OCI-M2 (cell line): ENCODE measurements around the gene PKD2.
"Not testable (repeated sequence)": the region's sequence is repeated elsewhere in the genome, so short reads cannot be mapped to it uniquely, and the experiment has no call there.

ENCODE experiments used
- DNase-seq: peaks from one replicate; lab custom pipeline; 2025; ENCODE audit not compliant: unreplicated experiment; lab: John Stamatoyannopoulos, UW

The PKD2 gene

DNA sequence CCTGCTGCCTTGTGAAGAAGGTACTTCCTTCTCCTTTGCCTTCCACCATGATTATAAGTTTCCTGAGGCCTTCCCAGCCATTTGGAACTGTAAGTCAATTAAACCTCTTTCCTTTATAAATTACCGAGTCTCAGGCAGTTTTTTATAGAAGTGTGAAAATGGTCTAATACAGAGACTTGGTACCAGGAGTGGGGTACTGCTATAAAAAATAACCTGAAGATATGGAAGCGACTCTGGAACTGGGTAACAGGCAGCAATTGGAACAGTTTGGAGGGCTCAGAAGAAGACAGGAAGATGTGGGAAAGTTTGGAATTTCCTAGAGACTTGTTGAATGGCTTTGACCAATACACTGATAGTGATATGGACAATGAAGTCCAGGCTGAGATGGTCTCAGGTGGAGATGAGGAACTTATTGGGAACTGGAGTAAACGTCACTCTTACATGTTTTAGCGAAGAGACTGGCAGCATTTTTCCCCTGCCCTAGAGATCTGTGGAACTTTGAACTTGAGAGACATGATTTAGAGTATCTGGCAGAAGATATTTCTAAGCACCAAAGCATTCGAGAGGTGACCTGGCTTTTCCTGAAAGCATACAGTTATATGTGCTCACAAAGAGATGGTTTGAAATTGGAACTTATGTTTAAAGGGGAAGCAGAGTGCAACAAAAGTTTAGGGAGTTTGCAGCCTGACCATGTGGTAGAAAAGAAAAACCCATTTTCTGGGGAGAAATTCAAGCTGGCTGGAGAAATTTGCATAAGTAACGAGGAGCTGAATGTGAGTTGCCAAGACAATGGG, 18.6 kb downstream of the PKD2 start:
- not testable (repeated sequence) for DNase-seq

DNA sequence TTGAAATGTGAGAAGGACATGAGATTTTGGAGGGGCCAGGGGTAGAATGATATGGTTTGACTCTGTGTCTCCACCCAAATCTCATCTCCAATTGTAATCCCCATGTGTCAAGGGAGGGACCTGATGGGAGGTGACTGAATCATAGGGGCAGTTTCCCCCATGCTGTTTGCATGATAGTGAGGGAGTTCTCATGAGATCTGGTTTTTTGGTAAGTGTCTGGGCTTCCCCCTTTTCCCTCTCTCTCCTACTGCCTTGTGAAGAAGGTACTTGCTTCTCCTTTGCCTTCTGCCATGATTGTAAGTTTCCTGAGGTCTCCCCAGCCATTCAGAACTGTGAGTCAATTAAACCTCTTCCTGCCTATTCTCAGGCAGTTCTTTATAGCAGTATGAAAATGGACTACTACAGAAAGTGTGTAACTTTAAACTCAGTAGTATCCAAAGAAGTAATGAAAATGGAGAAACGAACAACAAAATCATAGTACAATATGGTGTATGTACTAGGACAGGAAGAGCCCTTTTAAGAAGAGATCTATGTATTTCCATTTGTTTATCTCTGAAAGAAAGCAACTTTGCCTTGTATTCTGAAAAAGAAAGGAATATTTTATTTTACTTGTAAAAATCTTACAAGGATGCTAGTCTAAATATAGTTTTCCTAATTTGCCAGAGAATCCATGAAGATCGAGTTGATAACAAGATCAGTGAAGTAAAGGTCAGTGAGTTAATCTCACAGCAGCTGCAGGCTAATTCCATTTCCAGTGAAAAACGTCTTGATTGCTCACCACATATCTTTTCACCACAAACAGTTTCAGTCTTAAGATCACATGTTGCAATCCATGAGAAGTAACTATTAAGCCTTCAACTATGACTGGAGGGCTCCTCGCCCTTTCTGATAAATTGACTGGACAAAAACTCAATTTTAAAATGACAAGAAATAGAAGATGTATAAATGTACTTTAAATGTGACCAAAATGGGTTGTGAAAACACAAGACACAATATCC, 20.5 kb downstream of the PKD2 start:
- DNase-seq, result no peak

DNA sequence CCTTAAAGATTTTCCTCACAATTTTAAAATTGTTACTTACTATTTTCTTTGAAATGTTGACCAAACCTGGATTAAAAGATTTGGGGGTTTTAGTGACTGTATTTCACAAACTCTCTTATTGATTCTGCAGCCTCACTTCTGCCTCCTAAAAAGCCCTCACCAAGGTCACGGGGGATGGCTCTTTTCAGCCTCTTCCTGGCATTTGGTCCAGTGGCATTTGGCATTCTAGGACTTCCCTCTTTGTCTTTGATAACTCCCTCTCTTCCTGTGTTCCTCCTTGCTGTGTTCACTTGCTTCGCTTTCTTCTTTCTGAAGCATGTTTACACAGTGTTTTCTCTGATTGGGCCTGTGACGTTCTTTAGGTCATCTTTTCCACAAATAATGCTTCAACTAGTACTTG, 21.5 kb downstream of the PKD2 start:
- DNase-seq, result no peak

DNA sequence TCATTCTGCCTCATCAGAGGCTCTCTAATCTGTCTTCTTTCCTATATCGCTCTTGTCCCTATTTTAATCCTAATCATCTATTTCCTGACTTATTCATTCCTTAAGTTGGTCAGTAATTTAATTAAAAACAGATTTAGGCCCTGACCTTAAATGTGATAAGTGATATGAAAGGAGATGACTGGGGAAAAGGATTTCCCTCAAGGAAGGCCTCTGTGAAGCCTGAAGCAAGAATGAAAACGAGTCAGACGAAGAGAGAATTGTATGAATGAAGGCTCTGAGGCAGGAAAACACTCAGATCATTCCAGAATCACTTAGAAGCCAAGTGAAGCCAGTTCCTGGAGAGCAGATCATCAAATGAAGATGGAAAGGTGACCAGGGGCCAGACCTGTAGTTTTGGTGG, 22.1 kb downstream of the PKD2 start:
- DNase-seq, result no peak

DNA sequence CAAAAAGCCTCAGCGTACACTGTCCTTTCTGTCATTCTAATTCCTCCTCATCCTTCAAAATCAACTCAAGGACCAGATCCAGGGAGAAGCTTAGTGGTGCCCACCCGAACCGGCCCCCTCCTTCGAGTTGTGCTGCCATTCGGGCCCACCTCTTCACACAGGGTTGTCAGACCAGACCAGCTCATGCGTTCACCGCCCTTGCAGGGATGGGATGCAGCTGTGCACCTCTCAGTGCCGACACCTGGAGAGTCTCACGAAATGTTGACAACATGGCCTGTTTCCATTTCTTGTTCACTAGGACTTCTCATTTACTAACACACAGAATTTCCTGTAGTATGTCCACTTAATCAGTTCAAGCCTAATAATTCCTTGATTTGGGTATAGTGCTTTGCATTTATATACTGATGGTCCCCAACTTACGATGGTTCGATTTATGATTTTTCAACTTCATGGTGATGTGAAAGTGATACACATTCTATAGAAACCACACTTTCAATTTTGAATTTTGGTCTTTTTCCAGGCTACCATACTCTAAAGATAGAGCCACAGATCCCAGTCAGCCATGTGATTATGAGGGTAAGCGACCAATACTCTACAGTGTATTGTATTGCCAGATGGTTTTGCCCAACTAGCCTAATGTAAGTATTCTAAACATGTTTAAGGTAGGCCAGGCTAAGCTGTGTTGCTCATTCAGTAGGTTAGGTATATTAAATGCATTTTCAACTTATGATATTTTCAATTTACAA, 23.3 kb downstream of the PKD2 start:
- DNase-seq, result no peak

DNA sequence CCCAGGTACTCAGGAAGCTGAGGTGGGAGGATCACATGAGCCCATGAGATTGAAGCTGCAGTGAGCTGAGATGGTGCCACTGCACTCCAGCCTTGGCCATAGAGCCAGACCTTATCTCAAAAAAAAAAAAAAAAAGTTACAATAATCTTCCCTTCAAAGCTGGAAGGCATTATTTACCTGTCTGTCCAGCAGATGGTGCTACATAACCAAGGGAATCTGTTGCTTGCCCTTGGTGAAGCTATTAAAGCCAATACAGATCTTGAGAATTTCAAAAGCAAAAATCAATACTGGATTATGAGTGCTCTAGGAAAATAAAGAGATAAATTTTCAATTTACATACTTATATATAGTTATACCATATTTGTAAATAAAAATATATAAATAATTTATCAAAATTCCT, 25.9 kb downstream of the PKD2 start:
- DNase-seq, result no peak

DNA sequence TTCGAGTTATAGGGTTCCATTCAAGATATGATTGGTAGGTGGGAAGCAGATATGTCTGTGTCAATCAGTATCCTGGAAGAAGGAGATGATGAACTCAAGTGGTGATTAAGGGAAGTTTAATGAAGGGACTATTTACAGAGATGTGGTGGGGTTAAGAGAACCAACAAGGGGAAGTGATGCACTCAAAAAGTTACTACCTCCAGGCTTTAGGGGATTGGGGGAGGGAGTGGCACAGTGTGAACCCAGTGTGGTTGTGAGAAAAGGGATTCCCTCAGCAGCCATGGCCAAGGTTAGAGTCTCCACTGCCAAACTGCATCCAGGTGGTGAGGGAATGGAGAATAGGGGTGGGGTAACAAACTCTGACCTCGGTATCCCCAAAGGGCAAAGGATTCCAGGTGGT, 27.9 kb downstream of the PKD2 start:
- DNase-seq, result no peak

DNA sequence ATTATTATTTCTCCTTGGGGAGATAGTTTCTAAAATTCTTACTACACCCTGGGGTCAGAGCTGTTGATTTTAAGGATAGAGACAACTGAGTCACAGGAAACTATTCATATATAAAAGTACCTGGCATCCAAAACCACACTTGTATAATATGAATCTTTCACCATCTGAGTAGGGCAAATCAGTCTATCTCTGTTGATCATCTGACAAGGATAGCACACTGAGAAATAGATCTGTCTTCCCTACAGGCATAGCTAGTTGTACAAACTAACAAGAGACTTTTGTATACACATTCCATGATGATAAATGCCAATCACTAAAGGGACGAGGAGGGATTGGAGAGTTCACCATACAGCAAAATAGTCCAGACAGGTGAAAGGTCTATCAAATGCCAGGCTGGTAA, 30.0 kb downstream of the PKD2 start:
- no peak for DNase-seq

DNA sequence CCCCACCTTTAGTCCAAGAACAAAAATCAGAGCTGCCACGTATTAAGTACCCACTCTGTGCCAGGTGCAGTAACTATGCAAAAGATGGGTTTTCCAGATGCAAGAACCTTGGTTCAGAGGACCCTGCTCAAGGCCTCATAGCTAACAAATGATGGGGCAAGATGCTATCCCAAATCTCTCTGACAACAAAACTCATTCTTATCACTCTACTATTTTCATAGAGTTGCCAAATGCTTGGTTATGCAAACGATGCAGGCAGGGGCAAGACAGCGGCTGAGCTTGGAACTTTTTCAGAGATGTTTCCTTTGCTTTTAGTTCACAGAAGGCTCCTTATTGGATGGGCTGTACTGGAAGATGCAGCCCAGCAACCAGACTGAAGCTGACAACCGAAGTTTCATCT, 30.5 kb downstream of the PKD2 start:
- DNase-seq, result no peak

DNA sequence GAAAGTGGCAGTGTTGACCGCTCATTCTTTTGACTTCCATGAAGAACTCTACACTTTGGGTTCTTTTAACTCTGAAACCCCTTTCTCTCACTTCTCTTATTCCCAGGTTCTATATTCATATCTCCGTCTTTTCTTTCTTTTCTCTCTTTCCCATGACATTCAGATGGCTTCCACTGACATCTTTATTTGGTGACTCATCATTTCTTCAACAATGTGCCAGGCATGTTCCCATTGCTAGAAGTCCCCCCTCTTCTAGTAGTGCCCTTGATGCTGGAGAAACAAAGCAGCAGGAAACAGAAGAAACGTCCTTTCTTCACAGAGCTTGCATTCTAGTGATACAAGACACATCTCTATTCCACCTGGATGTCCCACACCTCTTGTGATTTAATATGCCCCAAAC, 33.3 kb downstream of the PKD2 start:
- DNase-seq, result no peak

DNA sequence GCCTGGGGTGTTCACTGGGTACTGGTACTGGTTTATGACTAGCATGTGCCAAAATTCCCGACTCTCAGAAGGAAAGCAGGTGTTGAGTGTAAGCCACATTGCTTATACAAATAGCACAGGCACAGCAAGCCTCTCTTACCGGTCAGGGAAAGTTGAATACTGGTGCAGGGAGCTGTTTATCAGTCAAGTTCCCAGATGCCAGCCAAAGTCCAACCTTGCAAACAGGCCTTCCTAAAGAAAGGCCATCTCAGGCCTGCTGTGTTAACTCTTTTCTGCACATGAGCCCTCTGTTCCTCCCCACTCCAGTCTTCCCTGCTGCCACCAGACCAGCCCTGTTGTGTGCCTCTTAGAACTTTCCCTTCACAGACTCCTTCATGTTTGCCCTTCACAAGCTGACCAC, 34.2 kb downstream of the PKD2 start:
- no peak for DNase-seq

DNA sequence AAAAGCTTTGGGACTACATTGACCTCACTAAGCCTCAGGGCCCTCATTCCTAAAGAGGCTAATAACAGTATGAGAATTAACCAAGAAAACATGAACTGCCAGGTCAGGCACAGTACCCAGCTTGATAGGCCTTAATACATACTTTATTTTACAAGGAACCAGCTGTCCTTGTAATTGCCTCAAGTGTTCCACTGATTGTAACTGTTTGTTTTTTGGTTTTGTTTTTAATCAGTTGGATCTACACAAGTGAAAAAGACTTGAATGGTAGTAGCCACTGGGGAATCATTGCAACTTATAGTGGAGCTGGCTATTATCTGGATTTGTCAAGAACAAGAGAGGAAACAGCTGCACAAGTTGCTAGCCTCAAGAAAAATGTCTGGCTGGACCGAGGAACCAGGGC, 35.6 kb downstream of the PKD2 start:
- no peak for DNase-seq

DNA sequence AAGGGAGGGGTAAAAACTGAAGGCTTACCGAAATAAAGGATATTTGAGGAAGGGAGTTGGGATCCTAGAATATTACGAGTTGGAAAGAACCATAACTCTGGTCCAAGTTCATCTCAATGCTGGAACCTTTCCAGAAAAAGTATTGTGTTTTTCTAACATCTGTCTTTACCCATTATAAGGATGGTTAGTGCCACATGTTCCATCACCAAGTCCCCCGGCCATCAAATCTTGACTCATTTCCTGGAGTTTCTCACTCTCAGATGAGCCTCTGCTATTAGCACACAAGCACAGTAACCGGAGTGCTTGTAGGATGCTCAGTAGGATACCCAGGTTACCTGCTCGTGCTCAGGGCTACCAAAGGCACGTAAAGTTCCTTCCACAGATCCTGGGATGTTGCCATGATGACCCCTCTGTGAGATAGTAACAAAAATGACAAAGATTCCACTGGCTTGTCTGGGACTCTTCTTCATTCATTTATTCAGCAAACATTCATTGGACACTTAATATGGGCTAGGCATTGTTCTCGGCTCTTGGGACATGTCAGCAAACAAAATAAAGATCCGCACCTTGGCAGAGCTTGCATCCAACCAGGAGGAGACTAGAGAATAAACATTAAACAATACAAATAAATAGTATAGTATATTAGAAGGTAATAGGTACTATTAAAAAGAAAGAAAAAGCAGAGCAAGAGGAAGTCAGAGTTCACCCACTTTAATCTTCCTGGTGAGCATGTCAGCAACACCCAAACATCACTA, 36.3 kb downstream of the PKD2 start:
- DNase-seq, result no peak

DNA sequence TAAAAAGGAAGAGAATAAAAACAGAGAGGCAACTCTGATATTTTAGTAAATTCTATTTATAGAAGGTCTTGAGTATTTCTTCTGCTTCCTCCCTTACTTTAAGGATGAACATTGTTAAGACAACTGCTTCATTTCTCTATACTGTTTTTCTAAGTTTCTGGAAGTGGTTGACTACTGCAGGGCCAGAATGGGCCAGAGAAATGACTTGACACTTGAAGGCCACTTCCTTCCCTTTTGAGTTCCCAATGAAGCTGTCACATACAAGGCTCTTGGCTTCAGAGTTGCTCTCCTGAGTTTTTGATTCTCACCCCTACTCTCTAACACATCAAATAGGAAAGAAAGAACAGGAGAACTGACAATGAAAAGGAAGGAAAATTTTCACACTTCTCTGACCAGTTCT, 37.6 kb downstream of the PKD2 start:
- DNase-seq, result no peak

DNA sequence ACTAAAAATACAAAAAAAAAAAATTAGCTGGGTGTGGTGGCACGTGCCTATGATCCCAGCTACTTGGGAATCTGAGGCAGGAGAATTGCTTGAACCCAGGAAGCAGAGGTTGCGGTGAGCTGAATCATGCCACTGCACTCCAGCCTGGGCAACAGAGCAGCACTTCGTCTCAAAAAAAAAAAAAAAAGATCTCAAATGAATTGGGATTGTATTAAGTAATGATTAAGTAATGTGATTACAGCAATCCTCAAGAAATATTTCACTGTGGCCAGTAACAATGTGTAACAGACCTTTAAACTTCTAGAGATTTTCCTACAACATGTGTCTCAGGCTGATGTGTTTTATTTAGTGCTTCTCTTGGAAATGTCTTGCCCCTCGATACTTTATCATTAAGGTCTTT, 46.8 kb downstream of the PKD2 start:
- DNase-seq, result no peak

DNA sequence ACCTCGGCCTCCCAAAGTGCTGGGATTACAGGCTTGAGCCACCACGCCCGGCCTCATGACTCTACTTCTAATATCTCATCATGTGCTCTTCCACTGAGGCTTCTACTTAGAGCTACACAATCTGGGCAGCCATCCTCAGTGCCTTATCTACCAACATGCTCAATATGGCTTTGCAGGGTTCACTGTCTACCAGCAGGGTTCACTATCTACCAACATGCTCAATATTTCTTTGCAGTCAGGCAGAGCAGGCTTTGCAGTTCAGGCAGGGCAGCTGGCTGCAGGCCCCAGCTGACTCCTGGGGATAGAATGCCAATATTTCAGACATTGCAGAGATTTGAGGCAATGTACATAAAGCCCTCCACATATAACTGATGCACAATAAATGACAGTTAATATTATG, 47.5 kb downstream of the PKD2 start:
- no peak for DNase-seq

DNA sequence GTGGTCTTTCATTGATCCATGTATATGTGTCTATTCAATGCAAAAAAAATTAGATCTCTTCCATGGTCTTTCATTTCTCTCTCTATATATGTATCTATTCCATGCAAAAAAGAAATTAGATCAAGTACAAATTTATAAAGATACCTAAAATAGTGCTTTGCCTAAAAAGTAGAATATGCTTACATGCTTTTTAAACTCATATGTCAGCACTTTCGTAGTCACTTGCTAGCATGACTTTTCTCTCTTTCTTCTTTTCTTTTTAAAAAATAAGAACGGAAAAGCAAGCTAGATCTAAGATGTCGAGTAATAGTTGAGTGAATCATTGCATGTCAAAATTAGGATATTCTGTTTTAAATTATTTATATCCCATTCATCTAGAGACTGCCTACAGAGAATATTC, 50.9 kb downstream of the PKD2 start:
- DNase-seq, result no peak

DNA sequence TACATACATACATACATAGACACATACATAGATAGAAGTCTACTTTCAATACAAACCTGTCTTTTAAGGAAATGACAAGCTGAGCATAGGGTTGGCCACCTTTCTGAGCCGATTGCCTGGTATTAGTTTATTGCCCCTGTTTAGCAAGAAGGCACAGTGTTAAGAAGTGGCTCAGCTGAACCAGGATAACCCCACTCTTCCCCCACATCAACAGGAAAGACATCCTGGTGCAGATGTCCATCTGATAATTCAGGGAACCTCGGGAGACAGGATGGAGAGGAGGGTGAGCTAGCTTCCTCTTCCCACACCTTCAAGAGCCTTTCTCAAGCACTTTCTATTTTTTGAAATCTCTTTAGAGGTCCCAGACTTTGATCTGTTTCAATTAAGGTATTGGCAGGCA, 52.3 kb downstream of the PKD2 start:
- no peak for DNase-seq

DNA sequence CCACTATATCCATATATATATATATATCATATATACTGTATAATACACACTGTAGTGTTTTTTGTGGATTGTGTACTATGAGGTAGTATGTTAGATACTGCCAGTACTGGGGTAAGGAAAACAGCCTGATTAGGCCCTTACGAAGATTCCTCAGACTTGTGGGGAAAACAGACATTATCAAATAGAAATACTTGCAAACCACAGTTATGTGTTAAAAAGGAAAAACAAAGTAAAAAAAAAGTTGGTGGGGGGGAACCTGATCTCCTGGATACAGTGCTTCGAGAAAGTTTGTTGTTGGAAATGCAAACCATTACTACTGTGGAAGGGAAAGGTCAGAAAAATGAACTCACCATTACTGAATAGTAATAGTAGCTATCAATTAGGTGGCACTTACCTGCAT, 53.0 kb downstream of the PKD2 start:
- no peak for DNase-seq

DNA sequence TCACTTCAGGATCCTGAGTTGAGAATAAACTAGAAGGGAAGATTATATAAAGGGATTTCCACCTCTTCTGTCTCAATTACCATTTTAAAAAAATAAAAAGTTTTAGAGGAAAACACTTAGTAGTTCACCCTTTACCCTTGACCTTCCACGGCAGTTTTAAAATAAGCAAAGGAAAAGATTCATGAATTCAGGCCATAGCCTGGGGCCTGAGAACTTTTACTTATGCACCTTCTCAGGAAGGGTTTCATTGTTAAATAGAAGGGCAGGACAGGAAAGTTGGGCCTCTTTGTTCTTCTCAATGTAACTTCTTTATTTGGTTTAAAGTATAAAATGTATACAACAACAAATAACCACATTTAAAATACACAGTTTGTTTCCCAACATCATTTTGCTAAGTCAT, 54.9 kb downstream of the PKD2 start:
- no peak for DNase-seq

DNA sequence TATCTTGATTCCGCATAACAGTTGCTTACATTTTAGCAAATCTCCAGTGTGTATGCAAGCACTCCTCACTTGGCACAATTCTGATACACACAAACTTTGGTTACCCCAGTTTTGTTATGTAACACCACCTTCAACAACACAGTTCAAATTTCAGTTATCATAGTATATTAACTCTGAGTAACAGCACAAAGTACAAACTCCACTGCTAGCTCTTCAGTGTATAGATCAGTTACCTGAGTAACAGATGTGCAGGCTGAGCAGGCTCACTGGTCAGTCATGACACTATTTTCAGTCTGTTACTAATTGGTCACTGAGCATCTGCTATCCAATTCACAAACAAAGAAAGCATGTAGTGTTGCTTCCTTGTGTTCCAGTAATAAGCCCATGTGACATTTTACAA, 55.4 kb downstream of the PKD2 start:
- no peak for DNase-seq
